Transverse colon (tissue), 4 donors: Measurements from ENCODE around the gene G3BP2. TPM values are rescaled to one million over a fixed set of nuclear protein-coding genes. Genes with fewer than 3 reads are reported as not detected.
A peak's percentile ranks its signal among the peaks of the same experiment; 100 is the strongest.

ENCODE experiments used
- DNase-seq: peaks from one replicate; pipeline ENCODE4 v3.0.0-alpha.2; 2019
- H3K27ac ChIP-seq, 4 donors: fragments of 200-600 bp; sonication (generic); 2 replicates each; pipeline ENCODE4 v1.5.1; 2016 to 2018; ENCODE audit warnings: inconsistent platforms in 4 of 4
- H3K27me3 ChIP-seq: fragments of 200-600 bp; sonication (generic); 2 replicates; pipeline ENCODE4 v1.5.1; 2017; ENCODE audit warnings: inconsistent platforms
- H3K36me3 ChIP-seq, 4 donors: fragments of 200-600 bp; sonication (generic); 2 replicates each; pipeline ENCODE4 v1.5.1; 2017 to 2019; ENCODE audit warnings: inconsistent platforms in 4 of 4
- H3K4me1 ChIP-seq, 4 donors: fragments of 200-600 bp; sonication (generic); 2 replicates each; pipeline ENCODE4 v1.5.1; 2017 to 2020; ENCODE audit warnings: inconsistent platforms in 4 of 4
- H3K4me3 ChIP-seq, 4 donors: fragments of 200-600 bp; sonication (generic); 1 replicate in 1 of 4; 2 replicates in 3 of 4; pipeline versions ENCODE4 v1.5.1 to v1.6.1; 2017 to 2019; ENCODE audit warnings: inconsistent platforms in 4 of 4
- H3K9me3 ChIP-seq, 2 donors: fragments of 200-600 bp; sonication (generic); 2 replicates each; pipeline ENCODE4 v1.5.1; 2017 to 2019; ENCODE audit warnings: inconsistent platforms in 2 of 2
- EP300 ChIP-seq: sonication (generic); formaldehyde crosslinking; IDR thresholded peaks from one replicate; pipeline ENCODE4 v1.6.1; 2017; ENCODE audit warnings: antibody characterized with exemption, low read depth
- POLR2A ChIP-seq: fragments of 450-650 bp; IDR thresholded peaks from one replicate; pipeline ENCODE4 v1.6.1; 2016; ENCODE audit warnings: antibody characterized with exemption, mild to moderate bottlenecking, moderate library complexity
- POLR2AphosphoS5 ChIP-seq, 3 donors: sonication (generic); formaldehyde crosslinking; IDR thresholded peaks; one replicate each; pipeline ENCODE4 v1.6.1; 2016; ENCODE audit warnings: antibody characterized with exemption in 3 of 3
- WGBS, 2 donors: methylation state at CpG; one replicate each; pipeline ENCODE4 v1.1.5; 2018; ENCODE audit warnings: low coverage in 1 of 2; 5-methylcytosine and 5-hydroxymethylcytosine counted together
- in situ Hi-C, 4 donors: fragments of 200-750 bp; cut with MboI; loops; one replicate each; pipeline versions ENCODE4 v1.15.0 to v1.15.1; 2017; ENCODE audit warnings: low sequenced_read_pairs in 3 of 4, low pct_ligation_motif_present in 1 of 4, low pct_unique_long_range_greater_than_20kb in 1 of 4
- intact Hi-C: fragments of 100-400 bp; cut with DNase I; formaldehyde crosslinking; loops from one replicate; pipeline ENCODE4 v1.15.1; 2023; ENCODE audit warnings: low total_unique reads
- total RNA-seq, 4 donors: library from RNA; depleted of rRNA; stranded (reverse); fragments of >200 nt; gene quantifications; one replicate each; pipeline ENCODE4 v1.1.0, GENCODE V29; 2016
- TF ChIP-seq, protein P1 (sequence below), 5 experiments: fragments of 200-600 bp in 3 of 5; fragments of 450-650 bp in 2 of 5; sonication (generic) in 3 of 5; IDR thresholded peaks; 1 replicate in 2 of 5; 2 replicates in 3 of 5; pipeline ENCODE4 v1.5.1; 2016 to 2017; ENCODE audit warnings: antibody characterized with exemption in 5 of 5, inconsistent platforms in 3 of 5, mild to moderate bottlenecking in 2 of 5, moderate library complexity in 1 of 5

Gene G3BP2
- total RNA-seq, 4 donors from 2014 or later, result 50.7 to 110 (median 88.0) TPM

DNA sequence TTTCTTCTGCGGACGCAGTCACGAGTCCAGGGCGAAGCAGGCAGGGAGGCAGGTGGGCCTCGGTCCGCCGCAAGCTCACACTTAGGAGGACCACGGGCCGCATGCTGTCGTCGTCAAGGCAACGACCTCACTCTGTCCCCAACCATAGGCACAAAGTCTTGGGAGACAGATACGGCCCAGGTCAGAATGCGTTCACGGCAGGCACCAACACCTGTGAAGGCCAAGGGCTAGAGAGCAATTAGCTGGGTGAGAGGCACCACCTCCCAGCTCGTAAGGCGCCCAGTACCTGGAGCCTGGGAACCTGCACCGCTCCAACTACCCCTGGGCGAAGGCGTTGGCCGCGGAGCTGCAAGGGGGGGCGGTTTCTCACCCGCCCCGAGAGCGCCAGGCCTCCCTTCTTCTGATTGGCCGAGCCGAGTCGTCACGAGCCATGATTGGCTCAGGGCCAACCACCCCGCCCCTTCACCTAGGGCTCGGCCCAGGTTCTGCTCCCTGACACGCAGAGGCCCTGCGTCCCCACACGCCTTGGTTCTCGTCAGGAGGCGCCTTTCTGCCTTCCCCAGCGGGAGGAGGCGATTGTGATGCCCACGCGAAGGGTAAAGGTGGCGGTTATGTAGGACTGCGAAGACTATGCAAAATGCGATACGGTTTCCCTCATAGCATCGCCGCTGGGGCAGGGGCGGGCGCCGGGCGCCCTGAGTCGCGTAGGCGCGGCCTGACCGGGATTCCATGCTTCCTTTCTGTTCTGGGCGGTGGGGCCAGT is 42.9 kb downstream of the G3BP2 start, which contains the start of gene CDKL2:
Gene CDKL2 (minus strand): TSS at position 355 of the 763 bp plus-strand sequence. CDS start 4,540 bp downstream, outside the sequence.
- in situ Hi-C loops (no loop called here), intact Hi-C loops (no loop called here)
- H3K4me3 ChIP-seq, result peak within 1 kb of the TSS; percentile 35 to 65 (median 46)
- H3K27ac ChIP-seq, result peak within 1 kb of the TSS; percentile 33 to 76 (median 67)
- H3K9me3 ChIP-seq, result no peaks in the 10 kb centered on the region
- whole genome bisulfite sequencing, 2 donors, result 1% methylated on average over 57 of the region's 57 CpGs; no CpG with 5 or more reads in 1 of the 2 donors
- DNase-seq, result peak; percentile 96
- no peaks in the 10 kb centered on the region for H3K36me3 ChIP-seq
- H3K4me1 ChIP-seq, result peaks cover 0 to 6% (median 2%) of the 10 kb centered on the region in 4 donors
- no peaks in the 10 kb centered on the region for H3K27me3 ChIP-seq
- TF ChIP-seq POLR2AphosphoS5 (IDR thresholded peaks at IDR 0.05) (peak; percentile 53 to 88 (median 78)), EP300 (no peak), POLR2A (peak; percentile 69)

DNA sequence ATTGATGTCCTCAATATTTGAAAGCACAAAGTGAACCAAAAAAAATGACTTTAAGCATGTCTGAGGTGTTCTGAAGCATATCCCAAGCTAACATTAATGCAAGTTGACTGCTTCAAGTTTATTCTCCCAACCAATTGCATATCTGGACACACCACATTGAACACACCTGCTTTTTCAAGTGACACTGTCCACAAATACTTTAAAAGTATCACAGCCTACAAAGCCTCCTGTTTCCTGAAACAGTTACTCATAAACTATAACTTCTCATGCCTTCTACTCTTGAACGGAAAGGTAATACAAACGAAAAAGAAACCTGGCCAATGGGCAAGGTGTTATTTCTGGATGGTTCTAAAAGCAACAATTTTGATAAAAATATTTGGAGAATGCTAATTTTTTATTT is 44.0 kb downstream of the G3BP2 start:
- DNase-seq, result no peak
- H3K4me3 ChIP-seq, result no peak overlapping the region

DNA sequence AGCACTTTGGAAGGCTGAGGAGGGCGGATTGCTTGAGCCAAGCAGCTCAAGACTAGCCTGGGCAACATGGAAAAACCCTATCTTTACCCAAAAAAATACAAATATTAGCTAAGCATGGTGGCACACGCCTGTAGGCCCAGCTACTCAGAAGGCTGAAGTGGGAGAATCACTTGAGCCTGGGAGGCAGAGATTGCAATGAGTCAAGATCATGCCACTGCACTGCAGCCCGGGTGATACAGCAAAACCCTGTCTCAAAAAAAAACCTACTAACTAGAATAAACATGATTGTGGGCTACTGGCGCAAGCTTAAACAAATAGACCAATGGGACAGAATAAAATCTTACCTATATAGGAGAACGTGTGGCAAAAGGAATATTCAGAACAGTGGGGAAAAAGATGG is 50.2 kb downstream of the G3BP2 start:
- 88 to 91% methylated on average over 2 to 5 of the region's 5 CpGs for WGBS, 2 donors
- no peak overlapping the region for H3K27ac ChIP-seq

More for the DNA sequence above, 44.0 kb downstream of the G3BP2 start:
- no peaks in the 10 kb centered on the region for H3K27me3 ChIP-seq
- WGBS, 2 donors, result 41 to 55% methylated on average over 2 of the region's 2 CpGs
- in situ Hi-C loops, result no loop called here
- intact Hi-C loops, result no loop called here
- TF ChIP-seq, protein P1, sequence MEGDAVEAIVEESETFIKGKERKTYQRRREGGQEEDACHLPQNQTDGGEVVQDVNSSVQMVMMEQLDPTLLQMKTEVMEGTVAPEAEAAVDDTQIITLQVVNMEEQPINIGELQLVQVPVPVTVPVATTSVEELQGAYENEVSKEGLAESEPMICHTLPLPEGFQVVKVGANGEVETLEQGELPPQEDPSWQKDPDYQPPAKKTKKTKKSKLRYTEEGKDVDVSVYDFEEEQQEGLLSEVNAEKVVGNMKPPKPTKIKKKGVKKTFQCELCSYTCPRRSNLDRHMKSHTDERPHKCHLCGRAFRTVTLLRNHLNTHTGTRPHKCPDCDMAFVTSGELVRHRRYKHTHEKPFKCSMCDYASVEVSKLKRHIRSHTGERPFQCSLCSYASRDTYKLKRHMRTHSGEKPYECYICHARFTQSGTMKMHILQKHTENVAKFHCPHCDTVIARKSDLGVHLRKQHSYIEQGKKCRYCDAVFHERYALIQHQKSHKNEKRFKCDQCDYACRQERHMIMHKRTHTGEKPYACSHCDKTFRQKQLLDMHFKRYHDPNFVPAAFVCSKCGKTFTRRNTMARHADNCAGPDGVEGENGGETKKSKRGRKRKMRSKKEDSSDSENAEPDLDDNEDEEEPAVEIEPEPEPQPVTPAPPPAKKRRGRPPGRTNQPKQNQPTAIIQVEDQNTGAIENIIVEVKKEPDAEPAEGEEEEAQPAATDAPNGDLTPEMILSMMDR (IDR thresholded peaks at IDR 0.05), result no peak
- TF ChIP-seq EP300 (no peak), POLR2AphosphoS5 (IDR thresholded peaks at IDR 0.05) (no peak), POLR2A (no peak)
- no peaks in the 10 kb centered on the region for H3K9me3 ChIP-seq
- peak overlapping the region in 1 of 4 donors; percentile 1 for H3K27ac ChIP-seq
- H3K4me1 ChIP-seq, result peaks cover 0 to 6% (median 2%) of the 10 kb centered on the region in 4 donors
- H3K36me3 ChIP-seq, result no peaks in the 10 kb centered on the region

DNA sequence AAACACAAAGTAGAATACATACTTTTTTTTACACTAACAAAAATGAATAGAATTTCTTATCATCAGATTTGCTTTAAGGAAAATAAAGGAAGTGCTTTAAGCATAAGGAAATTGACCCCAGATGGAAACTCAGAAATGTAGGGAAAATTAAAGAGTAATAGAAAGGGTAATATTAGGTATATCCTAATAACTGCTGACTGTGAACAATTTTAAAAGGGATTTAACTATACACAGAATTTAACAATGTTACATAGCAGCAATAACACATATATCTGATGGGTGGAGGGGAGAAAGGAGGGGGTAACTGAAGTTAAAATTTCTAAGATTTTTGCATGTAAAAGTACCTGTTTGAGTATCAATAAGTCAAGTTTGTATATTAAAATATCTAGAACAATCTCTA is 51.5 kb downstream of the G3BP2 start:
- no peak for DNase-seq
- intact Hi-C loops (no loop called here), in situ Hi-C loops (no loop called here)
- TF ChIP-seq POLR2A (no peak), POLR2AphosphoS5 (IDR thresholded peaks at IDR 0.05) (no peak), EP300 (no peak)
- TF ChIP-seq, protein P1 (IDR thresholded peaks at IDR 0.05), result no peak
- Histone ChIP-seq H3K27ac (no peak overlapping the region), H3K36me3 (no peaks in the 10 kb centered on the region), H3K27me3 (no peaks in the 10 kb centered on the region), H3K4me3 (no peak overlapping the region), H3K9me3 (no peaks in the 10 kb centered on the region), H3K4me1 (no peaks in the 10 kb centered on the region)

More for the DNA sequence above, 50.2 kb downstream of the G3BP2 start:
- H3K36me3 ChIP-seq, result no peaks in the 10 kb centered on the region
- intact Hi-C loops, result no loop called here
- H3K4me1 ChIP-seq, result no peaks in the 10 kb centered on the region
- H3K27me3 ChIP-seq, result no peaks in the 10 kb centered on the region
- TF ChIP-seq, protein P1 (IDR thresholded peaks at IDR 0.05), result no peak
- H3K4me3 ChIP-seq, result no peak overlapping the region
- DNase-seq, result no peak
- in situ Hi-C loops, result no loop called here
- no peaks in the 10 kb centered on the region for H3K9me3 ChIP-seq
